ENCODE results near the gene UTP15. TPM values are rescaled to one million over a fixed set of nuclear protein-coding genes. Genes with fewer than 3 reads are reported as not detected.

The UTP15 gene
- total and polyA plus RNA-seq, 10 of the 15 experiments (the other 5 are each of a cell fraction or from before 2014, with no cell fraction given): 22.5 to 39.4 (median 29.6) TPM

GRCh38 chr5:73558950-73559349 is 6.6 kb upstream of the UTP15 start:
- FAIRE-seq: no peak
- Histone ChIP-seq H4K20me1 (ENCODE audit: control insufficient read depth, insufficient read depth) (no peaks in the 10 kb centered on the region), H3K36me3 (ENCODE audit: control insufficient read depth in 2 of 2, insufficient read depth in 2 of 2, low read length in 1 of 2) (no peaks in the 10 kb centered on the region; a peak in 1 of 4 replicates), H3K79me2 (ENCODE audit: control insufficient read depth, insufficient read depth, low read length) (peaks cover 2% of the 10 kb centered on the region), H3K4me1 (ENCODE audit: control insufficient read depth, insufficient read depth, low read length) (no peaks in the 10 kb centered on the region), H3K9ac (ENCODE audit: control insufficient read depth, insufficient read depth, low read length) (no peak overlapping the region), H3K27me3 (replicated peaks in 1 of 2; ENCODE audit: control insufficient read depth in 2 of 2, insufficient read depth in 2 of 2, low read length in 1 of 2) (no peaks in the 10 kb centered on the region), H3K27ac (ENCODE audit: control insufficient read depth, insufficient read depth) (no peak overlapping the region), H2AFZ (ENCODE audit: control insufficient read depth, low read depth, low read length) (no peak overlapping the region), H3K9me3 (replicated peaks; ENCODE audit: control insufficient read depth, insufficient read depth, low read length) (no peaks in the 10 kb centered on the region), H3K4me2 (ENCODE audit: control insufficient read depth, insufficient read depth) (no peak overlapping the region), H3K4me3 (no peak overlapping the region)
- CTCF ChIA-PET: interaction anchor here (0.7 to 2.1 kb wide), 3 partner anchors 23 to 42 kb away, joined by 3 to 9 read pairs (median 4); no protein-coding TSS in a partner anchor
- SMC1A ChIA-PET (ENCODE audit: uncharacterized antibody, unreplicated experiment): interaction anchor here (0.7 to 1.6 kb wide), 5 partner anchors 11 to 343 kb away, joined by 3 to 4 read pairs (median 3); no protein-coding TSS in a partner anchor
- no peak for DNase-seq (ENCODE audit: low read depth, low spot score)
- no peak for TF ChIP-seq PAX8 (IDR thresholded peaks at IDR 0.05)
- TF ChIP-seq REST (IDR thresholded peaks at IDR 0.05; ENCODE audit: low read depth, low read length): no peak
- TF ChIP-seq MYB (IDR thresholded peaks at IDR 0.05; ENCODE audit: borderline replicate concordance, low read depth, low read length): no peak
- POLR2A ChIA-PET: interaction anchor here (0.5 kb wide), 1 partner anchor 40 kb away, joined by 3 read pairs; no protein-coding TSS in a partner anchor
- BruUV-seq (replicated peaks): no TSS peak
- 0 out of 3 replicates have a peak, but pooled peaks have one; percentile 24 for ATAC-seq
- RAD21 ChIA-PET (ENCODE audit: unreplicated experiment): no interaction called here
- intact Hi-C loops (cut with micrococcal nuclease; ENCODE audit: unreplicated experiment): no loop called here
- WGBS (ENCODE audit: insufficient coverage, insufficient replicate concordance, low lambda C conversion rate, missing lambda C conversion rate): 0% methylated on average over 1 of the region's 1 CpG
- in situ Hi-C loops (cut with MboI): no loop called here

Measured in GM12878 (cell line).